GM10248 (cell line): ENCODE measurements around the gene EEF1A2.

Experiments used
- CTCF ChIA-PET: fragments of 300-600 bp; sonication (Branson Sonifier 250); formaldehyde crosslinking; extraction: SDS; loops from one replicate; lab custom pipeline; 2021; ENCODE audit warnings: antibody characterized with exemption; lab: Yijun Ruan, JAX
- POLR2A ChIA-PET: fragments of 350-650 bp; sonication (Branson Sonifier 250); formaldehyde crosslinking; extraction: SDS; loops from one replicate; lab custom pipeline; 2020; ENCODE audit warnings: antibody characterized with exemption; lab: Yijun Ruan, JAX
- DNase-seq: peaks from one replicate; pipeline ENCODE4 v3.0.0; 2012; ENCODE audit errors: extremely low spot score
- CTCF ChIP-seq: IDR thresholded peaks from 2 replicates; pipeline ENCODE4 v1.5.1; 2012; ENCODE audit warnings: mild to moderate bottlenecking, low read depth; ENCODE audit errors: extremely low read depth, missing control alignments, control extremely low read depth

The EEF1A2 gene

GRCh38 chr20:63441136-63442099, 57.5 kb downstream of the EEF1A2 start:
- no peak for TF ChIP-seq CTCF
- peak; percentile 73 for DNase-seq
- POLR2A ChIA-PET = interaction anchor here (1.1 kb wide), 1 partner anchor 543 kb away, joined by 4 read pairs; no protein-coding TSS in a partner anchor
- CTCF ChIA-PET = interaction anchor here (0.6 to 1.5 kb wide), 6 partner anchors 10 to 96 kb away, joined by 3 to 7 read pairs (median 3); no protein-coding TSS in a partner anchor

GRCh38 chr20:63440366-63440955, 58.4 kb downstream of the EEF1A2 start:
- CTCF ChIA-PET = no interaction called here
- TF ChIP-seq CTCF = no peak
- DNase-seq = no peak
- POLR2A ChIA-PET = no interaction called here

GRCh38 chr20:63439866-63440265, 59.0 kb downstream of the EEF1A2 start:
- no peak for DNase-seq
- ChIA-PET CTCF (no interaction called here), POLR2A (no interaction called here)
- TF ChIP-seq CTCF = no peak

GRCh38 chr20:63438121-63438520, 60.8 kb downstream of the EEF1A2 start:
- POLR2A ChIA-PET = no interaction called here
- no peak for DNase-seq
- TF ChIP-seq CTCF = no peak
- CTCF ChIA-PET = interaction anchor here (0.7 kb wide), 1 partner anchor 13 kb away, joined by 3 read pairs; no protein-coding TSS in a partner anchor
